ENCODE data around the gene REC114. TPM values are rescaled to one million over a fixed set of nuclear protein-coding genes. Genes with fewer than 3 reads are reported as not detected.
"Not testable (repeated sequence)": the region's sequence is repeated elsewhere in the genome, so short reads cannot be mapped to it uniquely, and the experiment has no call there.

REC114 gene
- total RNA-seq, 1 donor from 2014 or later: not detected

GRCh38 chr15:73438651-73439050 is 4.3 kb upstream of the REC114 start:
- no peak for DNase-seq (ENCODE audit: low spot score, unreplicated experiment)
- Mint-ChIP-seq H3K4me1 (ENCODE audit: low read depth) (no peaks in the 10 kb centered on the region), H3K36me3 (ENCODE audit: insufficient read depth) (no peaks in the 10 kb centered on the region), H3K4me3 (ENCODE audit: low read depth) (no peak overlapping the region), H3K27ac (no peak overlapping the region), H3K9me3 (ENCODE audit: low read depth) (no peaks in the 10 kb centered on the region), H3K27me3 (peaks cover 14% of the 10 kb centered on the region)
- no peak for TF ChIP-seq CTCF (IDR thresholded peaks at IDR 0.05; ENCODE audit: unreplicated experiment)

- no peak overlapping the region for H3K27ac Mint-ChIP-seq
Measured at GRCh38 chr15:73440571-73440970, 2.4 kb upstream of the REC114 start.

DNA sequence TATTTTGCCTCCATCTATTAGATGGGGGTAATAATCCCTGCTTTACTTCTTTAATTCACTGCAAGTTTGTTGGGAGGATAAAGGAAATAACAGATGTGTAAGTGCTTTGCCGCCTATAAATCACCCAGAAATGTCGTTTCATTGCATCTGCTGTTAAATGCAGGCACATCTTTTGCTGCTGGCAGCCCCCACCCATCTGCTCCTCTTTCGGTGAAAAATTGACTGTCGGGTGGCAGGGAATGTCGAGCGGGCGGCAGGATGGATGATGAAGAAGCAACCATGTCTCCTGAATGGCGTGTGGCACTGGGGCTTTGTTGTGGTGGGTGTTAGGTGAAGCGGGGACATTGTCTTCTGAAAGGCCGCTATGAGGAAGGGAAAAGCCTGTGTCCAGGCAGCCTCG is 543 bp upstream of the REC114 start:
- Mint-ChIP-seq H3K4me1 (ENCODE audit: low read depth) (no peaks in the 10 kb centered on the region), H3K4me3 (ENCODE audit: low read depth) (no peak overlapping the region), H3K27ac (no peak overlapping the region)

More at GRCh38 chr15:73440571-73440970, 2.4 kb upstream of the REC114 start:
- Mint-ChIP-seq H3K9me3 (ENCODE audit: low read depth) (no peaks in the 10 kb centered on the region), H3K27me3 (peaks cover 14% of the 10 kb centered on the region), H3K4me3 (ENCODE audit: low read depth) (no peak overlapping the region), H3K4me1 (ENCODE audit: low read depth) (no peaks in the 10 kb centered on the region), H3K36me3 (ENCODE audit: insufficient read depth) (no peaks in the 10 kb centered on the region)
- no peak for TF ChIP-seq CTCF (IDR thresholded peaks at IDR 0.05; ENCODE audit: unreplicated experiment)
- no peak for DNase-seq (ENCODE audit: low spot score, unreplicated experiment)

GRCh38 chr15:73447471-73447870 is 4.5 kb downstream of the REC114 start:
- not testable (repeated sequence) for H3K36me3 Mint-ChIP-seq (ENCODE audit: insufficient read depth); H3K27ac Mint-ChIP-seq; H3K4me3 Mint-ChIP-seq (ENCODE audit: low read depth); DNase-seq (ENCODE audit: low spot score, unreplicated experiment); H3K4me1 Mint-ChIP-seq (ENCODE audit: low read depth); H3K27me3 Mint-ChIP-seq
- peaks cover 17% of the 10 kb centered on the region for H3K9me3 Mint-ChIP-seq (ENCODE audit: low read depth)

More for the DNA sequence above, 543 bp upstream of the REC114 start:
- H3K9me3 Mint-ChIP-seq (ENCODE audit: low read depth): no peaks in the 10 kb centered on the region
- no peak for TF ChIP-seq CTCF (IDR thresholded peaks at IDR 0.05; ENCODE audit: unreplicated experiment)
- H3K27me3 Mint-ChIP-seq: peaks cover 12% of the 10 kb centered on the region
- no peak for DNase-seq (ENCODE audit: low spot score, unreplicated experiment)
- H3K36me3 Mint-ChIP-seq (ENCODE audit: insufficient read depth): no peaks in the 10 kb centered on the region

DNA sequence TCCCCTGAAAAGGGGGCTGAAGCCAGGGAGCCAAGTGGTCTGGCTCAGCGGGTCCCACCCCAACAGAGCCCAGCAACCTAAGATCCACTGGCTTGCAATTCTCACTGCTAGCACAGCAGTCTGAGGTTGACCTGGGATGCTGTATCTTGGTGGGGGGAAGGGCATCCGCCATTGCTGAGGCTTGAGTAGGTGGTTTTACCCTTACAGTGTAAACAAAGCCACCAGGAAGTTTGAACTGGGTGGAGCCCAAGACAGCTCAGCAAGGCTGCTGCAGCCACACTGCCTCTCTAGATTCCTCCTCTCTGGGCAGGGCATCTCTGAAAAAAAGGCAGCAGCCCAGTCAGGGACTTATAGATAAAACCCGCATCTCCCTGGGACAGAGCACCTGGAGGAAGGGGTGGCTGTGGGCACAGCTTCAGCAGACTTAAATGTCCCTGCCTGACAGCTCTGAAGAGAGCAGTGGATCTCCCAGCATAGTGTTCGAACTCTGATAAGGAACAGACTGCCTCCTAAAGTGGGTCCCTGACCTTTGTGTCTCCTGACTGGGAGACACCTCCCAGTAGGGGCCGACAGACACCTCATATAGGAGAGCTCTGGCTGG is 5.3 kb downstream of the REC114 start:
- H3K9me3 Mint-ChIP-seq (ENCODE audit: low read depth): peaks cover 17% of the 10 kb centered on the region
- not testable (repeated sequence) for H3K36me3 Mint-ChIP-seq (ENCODE audit: insufficient read depth); DNase-seq (ENCODE audit: low spot score, unreplicated experiment); H3K4me3 Mint-ChIP-seq (ENCODE audit: low read depth); H3K27ac Mint-ChIP-seq; H3K4me1 Mint-ChIP-seq (ENCODE audit: low read depth); H3K27me3 Mint-ChIP-seq

- not testable (repeated sequence) for H3K27me3 Mint-ChIP-seq; H3K4me1 Mint-ChIP-seq (ENCODE audit: low read depth); DNase-seq (ENCODE audit: low spot score, unreplicated experiment); H3K4me3 Mint-ChIP-seq (ENCODE audit: low read depth); H3K36me3 Mint-ChIP-seq (ENCODE audit: insufficient read depth); H3K27ac Mint-ChIP-seq
- peaks cover 17% of the 10 kb centered on the region for H3K9me3 Mint-ChIP-seq (ENCODE audit: low read depth)
Measured at GRCh38 chr15:73449980-73450379, 7.0 kb downstream of the REC114 start.

DNA sequence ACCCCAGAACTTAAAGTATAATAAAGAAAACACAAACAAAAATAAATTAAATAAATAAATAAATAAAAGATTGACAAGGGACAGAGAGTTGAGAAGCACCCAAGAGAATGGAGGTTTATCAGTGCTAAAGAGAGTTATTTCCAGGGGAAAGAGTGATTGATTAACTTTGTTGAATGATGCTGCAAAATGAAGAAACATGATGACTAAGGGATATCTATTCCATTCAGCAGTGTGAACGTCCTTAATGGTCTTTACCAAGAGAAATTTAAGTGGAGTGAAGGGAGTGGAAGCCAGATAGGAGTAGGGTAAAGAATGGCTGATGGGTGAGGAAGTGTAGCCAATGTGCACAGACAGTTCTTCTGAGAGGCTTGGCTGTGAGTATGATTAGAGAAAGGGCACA is 11.1 kb downstream of the REC114 start:
- Mint-ChIP-seq H3K27ac (no peak overlapping the region), H3K27me3 (no peaks in the 10 kb centered on the region), H3K36me3 (ENCODE audit: insufficient read depth) (no peaks in the 10 kb centered on the region), H3K4me3 (ENCODE audit: low read depth) (no peak overlapping the region), H3K9me3 (ENCODE audit: low read depth) (peaks cover 17% of the 10 kb centered on the region), H3K4me1 (ENCODE audit: low read depth) (no peaks in the 10 kb centered on the region)
- TF ChIP-seq CTCF (IDR thresholded peaks at IDR 0.05; ENCODE audit: unreplicated experiment): no peak
- no peak for DNase-seq (ENCODE audit: low spot score, unreplicated experiment)
